GM18502 (cell line): ENCODE measurements around the gene BCL2.
A peak's percentile ranks its signal among the peaks of the same experiment; 100 is the strongest.

Experiments used
- ATAC-seq: cut with Tn5 transposase; IDR thresholded peaks from one replicate; pipeline ENCODE4 v1.9.1; 2021; ENCODE audit warnings: mild to moderate bottlenecking; ENCODE audit not compliant: unreplicated experiment, poor library complexity

Gene BCL2

DNA sequence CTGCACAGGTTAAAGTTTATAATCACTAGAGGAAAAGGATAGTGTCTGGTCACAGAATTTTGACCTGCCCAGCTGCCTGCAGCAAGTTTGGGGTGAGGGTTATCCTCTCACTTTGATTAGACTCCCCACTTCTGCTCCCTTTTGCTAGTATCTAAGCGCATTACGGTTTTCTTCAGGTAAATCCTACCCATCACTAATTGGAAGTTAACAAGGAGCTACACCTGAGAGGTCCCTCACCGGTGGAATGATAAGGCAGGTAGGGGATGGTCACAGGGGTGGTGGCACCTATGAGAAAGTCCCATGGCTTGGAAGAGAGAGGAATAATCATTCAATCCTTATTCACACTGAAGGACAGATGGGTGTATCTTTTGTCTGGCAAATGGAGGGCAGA is 7.6 kb downstream of the BCL2 start:
- ATAC-seq, result no peak

DNA sequence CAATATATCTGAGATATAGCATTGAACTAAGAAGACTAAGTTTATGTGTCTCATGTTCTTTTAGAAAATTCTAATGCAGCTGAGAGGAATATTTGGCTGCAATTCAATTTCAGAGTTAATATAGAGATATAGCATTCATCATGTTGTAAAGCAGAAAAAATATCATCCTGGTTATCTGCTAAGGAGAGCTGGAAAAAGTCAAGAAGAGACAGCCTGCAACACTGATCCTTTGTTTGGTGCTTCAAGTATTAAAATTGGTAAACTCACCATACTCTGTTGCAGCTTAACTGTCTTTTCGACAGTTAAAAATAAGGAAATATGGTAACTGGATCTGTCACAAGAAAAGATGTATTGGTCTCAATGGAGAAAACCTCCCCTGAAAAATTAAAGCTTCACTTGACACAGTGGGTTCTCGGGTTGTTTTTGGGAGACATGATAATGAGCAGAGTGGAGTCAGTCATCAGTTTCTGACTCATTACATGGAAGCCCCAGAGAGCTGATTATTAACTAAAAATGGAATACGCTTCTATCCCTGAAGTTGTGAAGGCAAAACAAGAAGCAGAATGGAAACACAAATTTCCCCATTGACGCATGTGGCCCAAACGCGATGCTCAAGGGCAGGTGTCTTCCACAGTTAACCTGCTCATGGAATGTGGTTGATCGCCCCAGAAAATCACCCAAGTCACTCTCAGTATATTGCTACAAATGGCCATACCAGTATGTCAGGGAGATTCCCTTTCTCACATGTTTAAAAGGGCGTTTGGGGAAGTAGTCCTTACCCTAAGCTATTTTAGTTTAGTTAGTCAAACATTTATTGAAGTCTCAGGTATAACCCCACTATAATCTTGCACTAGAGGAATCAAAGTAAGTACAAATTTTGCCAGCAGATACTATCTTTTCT is 8.2 kb downstream of the BCL2 start:
- ATAC-seq, result peak; percentile 72

DNA sequence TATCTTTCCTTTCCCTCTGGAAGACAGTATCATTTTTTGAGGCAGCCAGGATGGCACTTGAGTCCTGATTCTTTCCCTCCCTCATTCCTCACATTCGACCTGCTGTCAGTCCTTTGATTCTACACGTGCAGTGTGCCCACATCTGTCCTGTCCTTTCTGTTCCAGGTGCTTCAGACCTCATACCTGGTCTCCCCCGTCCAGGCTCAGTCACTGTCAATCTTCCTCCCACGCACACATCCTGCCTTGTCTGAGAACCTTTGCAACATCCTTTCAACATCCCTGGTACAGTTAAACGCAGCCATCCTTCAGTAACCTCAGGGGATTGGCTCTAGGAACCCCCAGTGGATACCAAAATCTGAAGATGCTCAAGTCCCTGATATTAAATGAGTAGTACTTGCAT is 10.1 kb downstream of the BCL2 start:
- ATAC-seq, result no peak

DNA sequence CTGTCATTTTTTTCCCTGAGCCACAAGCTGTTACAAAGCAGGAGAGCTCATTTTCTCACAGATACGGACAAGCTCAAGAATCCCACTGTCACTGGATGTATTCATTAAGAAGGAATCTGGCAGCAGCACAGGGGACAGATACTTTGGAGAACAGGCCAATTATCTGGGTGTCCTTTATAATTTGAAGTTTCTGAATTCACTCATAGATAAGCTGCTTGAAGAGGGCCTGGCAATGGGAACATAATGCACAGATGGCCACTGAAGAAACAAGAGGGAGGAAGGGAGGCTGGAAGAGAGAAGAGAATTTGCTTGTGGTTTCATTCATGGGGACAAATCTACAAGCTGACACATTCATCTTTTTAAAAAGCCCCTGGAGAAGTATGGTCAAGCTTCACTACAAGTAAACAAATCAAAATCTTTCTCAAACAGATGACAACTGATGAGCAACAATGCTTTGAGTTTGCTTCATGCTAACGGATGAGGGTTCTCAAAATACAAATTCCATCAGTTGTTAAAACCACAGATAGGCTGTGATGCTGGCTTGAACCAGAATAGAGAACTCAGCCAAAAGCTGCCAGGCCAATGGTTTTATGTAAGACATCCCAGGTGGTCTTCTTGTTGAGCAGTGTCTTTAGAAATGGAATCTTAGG is 11.9 kb downstream of the BCL2 start:
- no peak for ATAC-seq

DNA sequence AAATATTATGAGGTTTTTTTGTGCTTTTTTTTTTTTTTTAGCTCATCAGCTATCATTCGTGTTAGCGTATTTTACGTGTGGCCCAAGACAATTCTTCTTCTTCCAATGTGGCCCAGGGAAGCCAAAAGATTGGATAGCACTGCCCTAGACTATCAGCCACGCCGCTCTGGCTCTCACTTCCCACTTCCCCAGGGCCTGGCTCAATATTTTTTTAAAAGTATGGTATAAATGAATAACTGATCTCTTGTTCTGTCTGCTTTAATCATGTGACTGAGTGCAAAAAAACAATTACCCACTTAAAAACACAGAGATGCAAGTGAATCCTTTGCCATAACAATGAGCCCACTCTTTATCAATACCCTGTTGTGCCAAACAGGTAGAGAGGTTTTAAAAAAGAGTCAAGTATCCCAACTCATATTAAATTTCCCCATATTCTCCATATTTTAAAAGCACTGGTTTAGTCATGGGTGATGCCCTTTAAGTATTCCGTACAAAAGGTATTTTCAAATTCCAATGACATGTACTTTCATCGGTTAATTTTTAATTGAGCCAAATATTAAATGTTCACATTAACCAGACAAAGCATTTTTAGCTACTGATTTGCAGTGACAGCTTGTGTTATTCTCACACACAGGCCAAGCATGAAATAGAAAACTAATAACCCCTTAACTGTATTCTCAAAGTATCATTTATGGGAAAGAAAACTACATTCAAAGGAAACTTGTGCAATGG is 12.6 kb downstream of the BCL2 start:
- no peak for ATAC-seq

DNA sequence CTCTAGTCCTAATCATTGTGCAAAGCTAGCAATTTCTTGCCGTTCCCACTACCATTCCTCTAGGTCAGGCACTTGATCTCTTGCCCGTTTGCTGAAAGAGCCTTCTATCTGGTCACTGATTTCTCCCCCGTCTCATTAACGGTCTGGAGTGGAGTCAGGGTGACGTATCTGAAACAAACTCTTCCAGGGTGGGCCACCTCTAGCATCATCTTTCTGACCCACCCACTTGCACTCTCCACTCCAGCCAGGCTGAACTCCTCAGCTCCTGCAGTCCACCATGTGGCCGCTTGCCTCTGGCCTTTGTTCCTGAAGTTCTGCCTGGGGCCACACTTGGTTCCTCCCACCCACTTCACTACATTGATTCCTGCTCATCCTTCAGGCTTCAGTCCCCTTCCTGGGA is 13.3 kb downstream of the BCL2 start:
- ATAC-seq, result no peak

DNA sequence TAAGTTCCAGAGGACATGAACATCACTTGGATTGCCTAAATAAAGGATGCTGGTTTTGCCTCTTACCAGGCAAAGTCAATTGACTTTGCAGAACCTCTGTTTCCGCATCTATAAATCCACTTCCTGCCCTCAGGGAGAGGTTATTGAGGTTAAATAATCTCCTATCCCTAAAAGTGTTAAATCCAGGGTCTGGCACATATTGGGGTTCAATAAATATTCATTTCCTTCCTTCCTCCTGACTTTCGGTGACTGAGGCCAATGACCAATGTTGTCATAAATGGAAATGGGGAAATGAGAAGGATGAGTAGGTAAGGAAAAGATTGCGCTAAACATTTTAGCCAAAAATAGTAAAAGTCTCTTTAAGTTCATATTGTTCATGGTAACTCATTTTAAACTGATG is 16.0 kb downstream of the BCL2 start:
- no peak for ATAC-seq

DNA sequence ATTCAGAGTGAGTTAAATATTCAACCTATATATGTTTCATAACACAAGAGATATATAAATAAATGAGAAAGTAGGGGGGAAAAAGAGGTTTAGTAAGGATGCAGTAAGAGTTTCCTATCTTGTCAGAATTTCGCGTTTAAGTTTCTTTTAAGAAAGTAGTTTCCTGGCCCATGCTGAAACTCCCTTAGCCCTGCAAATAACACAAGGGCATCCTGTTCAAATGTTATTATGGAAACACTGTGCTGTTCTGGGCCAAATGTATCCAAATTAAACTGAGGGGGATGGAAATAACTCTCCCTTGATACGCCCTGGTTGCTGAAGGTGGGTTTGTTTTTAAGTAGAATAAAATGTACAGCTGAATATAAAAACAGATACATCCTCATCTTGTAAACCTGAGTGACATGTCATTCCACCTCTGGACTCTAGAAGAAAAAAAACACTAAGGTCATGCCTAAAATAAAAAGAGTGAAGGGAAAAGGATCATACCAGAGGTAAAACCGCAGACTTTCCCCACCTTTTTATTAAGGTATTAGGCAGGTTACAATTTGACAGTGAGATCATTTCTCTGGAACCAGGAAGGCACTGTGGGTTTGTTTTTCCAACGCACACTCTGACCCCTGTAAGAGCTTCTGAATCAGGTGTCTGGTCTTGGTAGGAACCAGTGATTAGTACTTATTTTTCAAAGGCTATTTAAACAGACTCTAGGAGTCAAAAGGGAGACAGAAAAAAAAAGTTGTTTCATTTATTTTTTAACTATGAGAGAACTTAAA is 16.7 kb downstream of the BCL2 start:
- no peak for ATAC-seq

DNA sequence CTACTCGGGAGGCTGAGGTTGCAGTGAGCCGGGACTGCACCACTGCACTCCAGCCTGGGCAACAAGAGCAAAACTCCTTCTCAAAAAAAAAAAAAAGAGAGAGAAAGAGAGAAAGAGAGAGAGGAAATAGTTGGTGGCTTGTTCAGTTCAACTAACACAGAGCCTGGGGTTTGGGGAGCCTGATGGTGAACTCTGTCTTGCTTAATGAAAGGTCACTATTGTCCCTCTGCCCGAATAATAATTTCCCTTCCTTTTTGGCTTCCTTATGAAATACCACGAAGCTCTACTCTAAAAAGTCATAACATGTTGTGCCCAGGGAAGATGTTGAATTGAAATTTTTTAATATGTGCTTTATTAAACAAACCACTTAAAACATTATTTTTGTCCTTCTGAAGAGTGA is 17.3 kb downstream of the BCL2 start:
- no peak for ATAC-seq

DNA sequence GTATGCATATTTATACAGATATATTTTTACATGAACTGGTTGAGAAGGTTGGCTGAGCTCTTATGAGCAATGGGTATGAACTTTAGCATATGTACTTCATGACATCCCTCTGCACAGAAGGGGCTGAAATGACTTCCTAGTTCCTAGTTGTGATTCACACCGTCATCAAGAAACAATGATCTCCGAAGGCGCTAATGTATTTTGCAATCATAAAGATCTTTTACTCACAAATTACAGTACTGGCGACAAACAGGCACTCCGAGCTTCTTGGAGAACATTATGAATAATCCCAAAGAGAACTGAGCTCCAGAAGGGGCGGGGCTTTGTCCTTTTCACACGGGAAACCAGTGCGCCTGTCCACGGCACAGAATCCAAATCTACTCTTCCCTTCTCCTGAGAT is 18.1 kb downstream of the BCL2 start:
- no peak for ATAC-seq

DNA sequence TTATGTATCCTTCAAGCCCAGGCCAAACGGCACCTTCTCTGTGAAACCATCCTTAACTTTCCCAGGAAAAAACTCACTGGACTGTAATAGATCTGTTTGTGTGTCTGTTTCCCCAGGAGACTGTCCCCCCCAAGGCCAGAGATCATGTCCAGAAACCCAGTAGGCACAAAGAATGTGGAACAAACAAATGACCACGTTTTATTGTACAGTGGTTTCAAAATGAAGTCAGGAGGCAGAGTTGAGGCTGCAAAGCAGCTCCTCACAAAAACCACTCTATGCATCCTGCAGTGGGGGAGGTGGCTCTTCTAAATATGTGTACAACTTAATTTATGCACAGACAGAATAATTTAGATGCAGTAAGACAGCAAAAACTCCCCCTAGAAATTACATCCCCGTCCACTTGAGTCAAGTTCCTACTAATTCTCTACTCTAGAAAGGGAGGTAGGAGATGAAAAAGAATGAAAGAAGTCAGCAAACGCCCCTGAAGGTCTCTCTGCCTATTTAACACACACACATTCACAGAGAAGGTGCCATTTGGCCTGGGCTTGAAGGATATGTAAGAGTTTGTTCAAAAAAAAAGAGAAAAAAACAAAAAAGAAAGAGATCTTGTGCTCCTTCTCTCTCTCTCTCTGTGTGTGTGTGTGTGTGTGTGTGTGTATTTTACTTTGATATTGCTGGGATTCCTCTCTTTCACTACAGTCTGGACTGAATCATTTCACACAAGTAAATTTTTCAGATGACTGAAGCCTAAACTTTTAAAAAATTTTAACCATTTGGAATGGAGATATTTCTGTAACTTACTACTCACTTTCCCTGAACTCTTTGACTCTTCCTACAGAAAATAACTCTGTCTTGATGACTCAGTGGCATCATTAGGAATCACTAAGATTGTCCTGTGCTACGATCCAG is 19.5 kb downstream of the BCL2 start:
- peak; percentile 74 for ATAC-seq

DNA sequence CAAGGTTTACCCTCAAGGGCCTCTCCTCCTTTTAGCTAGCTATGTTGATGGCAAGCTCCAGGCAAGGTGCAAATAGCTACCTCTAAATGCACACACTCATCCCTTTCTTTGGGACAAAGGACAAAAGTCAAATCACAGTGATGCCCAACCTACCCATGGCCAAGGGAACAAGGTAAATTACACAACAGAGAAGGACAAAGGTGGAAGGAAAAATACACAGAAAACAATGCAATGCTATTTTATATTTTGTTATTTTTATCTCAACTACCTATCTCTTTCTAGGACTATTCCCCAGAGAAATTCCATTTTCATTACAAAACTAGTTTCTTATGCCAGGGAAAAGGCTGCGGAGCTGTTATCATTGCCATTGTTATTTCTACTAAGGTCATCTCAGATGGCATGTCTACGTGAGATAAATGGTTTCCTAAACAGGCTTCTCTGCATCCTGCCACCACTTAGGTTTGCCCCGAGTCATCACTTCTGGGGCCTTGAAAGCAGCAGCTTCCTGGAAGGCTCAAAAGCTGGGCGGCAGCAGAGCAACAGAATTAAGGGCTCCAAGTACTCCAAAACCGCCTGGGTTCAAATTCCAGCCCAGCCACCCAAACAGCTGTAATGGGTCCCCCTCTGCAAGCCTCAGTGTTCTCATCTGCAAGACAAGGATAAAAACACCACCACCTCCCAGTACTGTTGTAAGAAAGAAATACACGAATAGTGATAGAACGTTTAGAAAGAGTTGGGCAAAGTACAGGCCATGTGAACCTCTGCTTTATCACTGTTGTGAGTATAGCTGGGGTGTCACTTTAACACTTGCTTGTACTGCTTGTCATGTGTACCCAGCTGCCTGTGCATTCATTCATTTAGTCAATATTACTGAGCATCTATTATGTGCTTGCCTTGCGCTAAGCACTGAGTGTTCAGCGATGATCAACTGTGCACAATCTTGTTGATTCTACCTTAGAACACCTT is 20.9 kb downstream of the BCL2 start:
- no peak for ATAC-seq

DNA sequence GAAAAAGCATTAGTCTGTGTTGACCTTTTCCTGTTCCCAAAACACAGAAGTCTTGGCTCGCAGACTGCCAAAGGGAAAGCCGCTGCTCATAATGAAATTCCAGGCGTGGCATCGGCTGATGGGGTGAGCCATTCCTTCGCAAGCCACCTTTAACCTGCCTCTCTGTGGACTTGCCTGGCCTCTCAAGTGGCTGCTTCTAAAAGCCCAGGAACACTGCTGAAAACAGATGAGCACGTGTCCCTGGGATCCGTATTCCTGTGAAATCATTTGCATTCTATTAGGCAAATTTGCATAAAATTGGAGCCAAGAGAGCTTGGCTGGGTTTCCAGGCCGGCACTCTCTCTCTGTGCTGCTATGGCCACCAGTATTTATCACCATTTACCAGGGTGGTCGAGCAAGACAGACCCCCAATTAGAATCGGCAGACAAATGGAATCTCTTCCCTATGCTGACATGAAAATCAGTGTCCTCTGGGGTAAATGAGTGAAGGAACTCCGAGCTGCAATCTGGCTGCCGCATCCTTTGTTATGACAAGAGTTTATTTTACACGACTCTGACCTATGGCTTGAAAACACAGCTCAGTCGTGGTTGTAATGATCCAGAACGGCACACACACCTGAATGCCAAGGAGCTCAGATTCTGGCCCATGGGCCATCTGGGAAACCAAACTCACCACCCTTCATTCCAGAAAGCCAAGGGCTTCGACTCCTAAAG is 21.7 kb downstream of the BCL2 start:
- ATAC-seq, result no peak

DNA sequence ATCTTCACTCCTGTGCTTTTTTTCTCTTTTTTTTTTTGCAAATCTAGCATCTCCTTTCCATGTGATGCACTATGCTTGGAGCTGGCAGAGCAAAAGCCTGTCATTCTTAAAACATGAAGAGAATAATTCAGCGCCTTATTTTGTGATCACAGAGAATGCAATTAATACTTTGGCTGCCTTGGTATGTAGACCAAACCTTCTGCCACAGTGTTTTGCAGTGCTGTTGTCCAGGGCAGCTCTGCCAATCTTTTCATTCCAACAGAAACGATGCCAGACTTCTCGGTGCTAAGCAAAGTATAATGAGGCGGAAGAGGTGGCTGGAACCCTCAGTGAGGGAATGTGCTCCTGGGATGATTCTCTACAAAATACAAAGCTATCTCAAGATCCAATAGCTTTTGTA is 25.6 kb downstream of the BCL2 start:
- no peak for ATAC-seq

DNA sequence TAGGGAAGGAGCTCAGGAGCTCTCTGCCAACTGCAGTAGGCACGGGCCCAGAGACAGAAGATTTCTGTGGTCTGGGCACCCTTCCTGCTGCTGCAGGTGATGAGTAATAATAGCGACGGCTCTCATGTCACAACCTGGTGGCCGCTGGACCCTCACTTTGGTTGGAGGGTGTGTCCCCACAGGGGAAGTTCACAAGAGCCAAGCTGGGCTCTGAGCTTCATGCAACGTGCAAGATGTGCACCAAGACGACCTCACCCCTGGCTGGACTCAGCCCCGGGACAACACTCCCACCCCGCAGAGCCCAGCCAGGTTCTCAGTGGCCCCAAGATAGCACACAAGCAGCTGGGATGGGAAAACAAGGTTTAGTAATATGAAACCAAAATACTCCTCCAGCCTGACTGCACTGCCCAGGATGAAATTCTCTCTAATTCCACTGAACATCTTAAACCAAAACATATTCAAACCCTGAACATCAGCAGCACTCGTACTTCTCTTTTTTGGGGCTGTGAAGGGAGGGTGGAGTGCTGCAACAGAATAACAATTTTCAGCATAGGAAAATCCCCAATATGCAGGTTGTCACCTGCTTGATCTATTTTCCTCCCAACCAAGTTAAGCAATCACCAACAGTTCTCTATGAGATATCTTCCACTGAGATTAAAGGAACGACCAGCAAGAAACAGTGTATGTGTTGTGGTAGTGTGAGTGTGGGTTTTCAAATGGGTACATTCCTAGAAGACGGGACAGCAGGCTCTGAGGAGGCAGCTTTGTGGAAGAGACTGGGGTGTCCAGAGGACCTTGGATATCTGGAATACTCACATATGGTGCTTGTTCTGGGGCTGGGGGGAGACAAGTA is 26.5 kb downstream of the BCL2 start:
- ATAC-seq, result peak; percentile 66

DNA sequence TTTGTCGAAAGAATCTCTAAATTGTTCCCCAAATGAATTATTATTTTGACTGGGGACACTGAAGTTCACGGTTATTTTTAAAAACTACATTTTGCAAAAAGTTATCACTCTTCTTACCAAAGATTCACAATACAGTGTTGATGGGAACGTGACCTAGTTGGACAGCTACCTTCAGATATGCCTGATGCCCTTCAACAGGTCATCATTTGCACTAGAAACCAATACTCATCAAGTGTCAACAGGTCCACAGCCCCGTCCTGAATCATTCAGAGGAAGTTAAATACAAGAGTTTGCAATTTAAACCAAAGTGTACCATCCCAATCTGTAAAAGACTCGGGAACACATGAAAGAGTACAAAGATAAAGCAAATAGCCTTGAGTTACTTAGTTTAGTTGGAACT is 28.3 kb downstream of the BCL2 start:
- no peak for ATAC-seq

DNA sequence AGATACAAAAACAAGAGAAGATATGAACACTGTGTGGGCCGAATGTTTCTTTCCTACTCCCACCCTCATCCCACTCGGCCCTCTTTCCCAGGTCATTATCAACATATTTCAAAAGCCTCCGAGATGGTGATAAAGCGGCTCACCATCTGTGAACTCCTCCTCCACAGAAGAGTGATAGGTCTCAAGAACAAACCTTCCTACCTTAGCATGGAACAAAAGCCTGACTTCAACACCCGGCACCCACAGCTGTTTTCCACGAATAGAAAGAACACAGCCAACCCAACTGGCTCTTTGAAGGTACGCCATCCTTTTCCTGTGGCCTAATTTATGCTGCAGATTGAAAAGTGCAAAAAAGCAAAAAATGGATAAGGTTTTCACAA is 28.8 kb downstream of the BCL2 start:
- no peak for ATAC-seq
